Right lung (tissue), 5 donors: Measurements from ENCODE around the gene TNFRSF9. TPM values are rescaled to one million over a fixed set of nuclear protein-coding genes. Genes with fewer than 3 reads are reported as not detected.

Experiments
- DNase-seq, 2 donors: peaks; one replicate each; pipeline ENCODE4 v3.0.0-alpha.2; 2013
- polyA plus RNA-seq, 5 donors: library from polyadenylated mRNA; unstranded; fragments of 120-200 nt; gene quantifications; one replicate each; pipeline versions ENCODE4 v1.2.1 to v1.2.3, GENCODE V29; 2013; ENCODE audit warnings: inconsistent platforms in 1 of 5, low replicate concordance in 1 of 5; ENCODE audit not compliant: insufficient read length in 5 of 5, insufficient read depth in 1 of 5

TNFRSF9 gene
- polyA plus RNA-seq, 5 donors: 0.09 to 0.25 (median 0.14) TPM

DNA sequence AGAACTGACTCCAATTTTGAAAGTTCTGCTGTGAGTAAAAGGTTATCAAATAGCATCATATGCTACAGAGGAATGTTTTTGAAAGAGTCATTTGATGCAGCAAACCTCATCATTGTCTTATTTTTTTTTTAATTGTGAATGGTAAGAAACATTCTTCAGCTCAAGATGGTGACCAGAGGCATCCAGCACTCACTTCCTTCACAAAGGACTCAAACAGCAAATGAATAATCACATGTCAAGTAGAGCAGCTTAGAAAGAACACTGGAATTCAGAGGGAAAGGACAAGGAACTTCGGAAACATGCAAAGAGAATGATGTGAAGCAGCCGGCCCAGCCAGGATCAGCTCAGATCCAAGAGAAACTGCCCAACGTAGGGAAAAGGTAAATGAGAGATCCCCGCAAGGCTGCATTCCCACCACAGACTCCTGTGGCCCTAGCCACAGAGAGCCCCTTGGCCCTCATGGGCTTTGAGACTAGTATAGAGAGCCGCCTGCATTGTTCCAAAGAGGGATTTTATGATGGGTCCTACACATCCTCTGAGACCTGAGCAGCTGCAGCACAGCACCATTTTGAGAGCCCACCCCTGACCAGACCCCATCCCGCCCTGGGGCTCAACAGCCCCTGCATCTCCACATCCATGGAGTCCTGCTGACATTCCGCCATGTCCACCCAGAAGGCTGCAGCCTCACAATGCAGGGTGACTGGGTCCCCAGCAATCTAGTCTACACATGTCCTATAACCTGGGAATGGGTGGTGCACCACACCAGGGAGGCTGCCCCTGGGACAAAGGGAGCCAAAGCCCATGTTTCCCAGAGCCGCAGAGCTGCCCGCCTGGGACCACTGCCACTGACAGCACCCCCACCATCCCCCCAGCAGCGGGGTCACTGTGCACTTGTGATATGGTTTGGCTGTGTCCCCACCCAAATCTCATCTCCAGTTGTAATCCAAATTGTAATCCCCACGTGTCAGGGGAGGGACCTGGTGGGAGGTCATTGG, 66.5 kb downstream of the TNFRSF9 start:
- no peak for DNase-seq

DNA sequence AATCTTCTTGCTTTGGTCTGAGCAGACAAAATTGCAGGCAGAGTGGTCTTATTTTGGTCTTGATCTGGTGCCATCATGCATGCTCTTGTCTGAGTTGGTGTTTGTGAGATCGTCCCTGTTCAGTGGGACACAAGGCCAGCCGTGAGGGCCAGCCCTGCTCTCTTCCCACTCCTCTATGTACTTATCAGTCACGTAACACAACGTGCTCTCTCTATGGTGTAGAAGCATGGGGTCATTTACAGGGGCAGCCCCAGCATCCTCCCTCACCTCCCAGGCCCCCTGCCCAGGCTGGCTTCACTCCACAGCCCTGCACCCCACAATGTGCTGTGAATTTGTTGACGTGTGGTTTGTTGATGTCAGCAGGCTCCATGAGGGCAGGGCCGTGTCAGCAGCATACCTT, 69.5 kb downstream of the TNFRSF9 start:
- DNase-seq: no peak

DNA sequence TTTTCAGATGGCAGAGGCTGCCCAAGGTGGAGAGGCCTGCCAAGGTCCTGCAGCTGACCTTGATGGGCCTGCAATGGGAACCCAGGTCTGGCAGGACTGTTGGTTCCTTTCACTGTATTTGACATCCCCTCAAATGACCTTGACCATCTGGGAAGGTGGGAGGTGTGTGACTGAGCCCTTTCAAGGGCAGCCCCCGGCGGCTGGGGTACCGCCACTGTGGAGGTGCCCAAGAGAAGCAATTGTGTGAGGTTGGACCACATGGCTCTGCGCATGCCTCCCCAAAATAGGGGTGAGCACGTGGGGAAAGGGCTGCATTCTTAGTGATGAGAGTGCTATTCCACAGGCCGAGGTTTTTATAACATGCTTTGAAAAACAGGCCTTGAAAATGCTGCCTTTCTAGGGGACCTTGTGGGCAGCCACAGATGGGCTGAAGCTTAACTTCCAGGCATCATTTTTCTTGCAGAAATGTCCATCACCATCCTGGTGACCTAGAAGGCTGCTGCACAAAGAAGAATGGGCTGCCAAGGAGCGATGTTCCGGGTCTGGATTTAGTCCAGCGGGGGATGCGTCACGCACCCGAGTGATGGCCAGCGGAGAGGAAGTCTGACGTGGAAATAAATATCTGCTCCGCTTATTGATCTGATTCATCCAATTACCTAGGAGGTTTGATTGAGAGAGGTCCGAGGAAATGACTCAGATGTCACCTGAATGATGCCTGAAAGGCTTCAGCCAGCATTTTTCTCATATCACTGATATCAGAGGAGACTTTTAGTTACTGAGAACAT, 71.3 kb downstream of the TNFRSF9 start:
- no peak for DNase-seq

DNA sequence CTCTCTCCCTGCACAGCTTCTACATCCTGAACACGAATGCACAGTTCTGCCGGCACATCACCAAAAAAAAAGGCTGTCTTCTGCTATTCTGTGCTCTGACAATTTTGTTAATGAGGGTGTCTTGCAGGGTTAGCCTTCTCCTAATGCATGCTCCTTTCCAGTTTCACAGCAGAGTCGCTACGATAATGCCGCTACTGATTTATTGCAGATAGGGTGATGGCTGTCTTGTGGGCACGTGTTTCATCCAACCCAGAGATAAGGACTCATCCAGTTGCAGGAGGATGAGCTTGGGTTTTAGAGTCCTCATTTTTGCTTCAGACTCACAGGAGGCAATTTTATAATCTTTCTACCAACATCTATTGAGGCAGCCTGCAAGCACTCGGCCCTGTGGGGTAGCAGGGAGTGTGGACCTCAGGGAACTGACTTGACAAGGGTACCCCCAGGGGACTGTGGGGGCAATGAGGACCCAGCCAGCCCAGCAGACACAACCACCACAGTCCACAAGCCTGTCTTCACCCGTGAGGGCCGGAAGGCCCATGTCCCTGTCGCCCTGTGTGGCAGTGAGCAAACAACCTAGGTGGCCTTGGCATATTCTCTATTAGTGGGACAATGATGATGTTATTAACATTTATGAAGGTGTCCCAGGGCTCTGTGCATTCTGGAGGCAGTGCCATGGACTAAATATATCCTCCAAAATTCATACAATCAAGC, 72.4 kb downstream of the TNFRSF9 start:
- DNase-seq: no peak

DNA sequence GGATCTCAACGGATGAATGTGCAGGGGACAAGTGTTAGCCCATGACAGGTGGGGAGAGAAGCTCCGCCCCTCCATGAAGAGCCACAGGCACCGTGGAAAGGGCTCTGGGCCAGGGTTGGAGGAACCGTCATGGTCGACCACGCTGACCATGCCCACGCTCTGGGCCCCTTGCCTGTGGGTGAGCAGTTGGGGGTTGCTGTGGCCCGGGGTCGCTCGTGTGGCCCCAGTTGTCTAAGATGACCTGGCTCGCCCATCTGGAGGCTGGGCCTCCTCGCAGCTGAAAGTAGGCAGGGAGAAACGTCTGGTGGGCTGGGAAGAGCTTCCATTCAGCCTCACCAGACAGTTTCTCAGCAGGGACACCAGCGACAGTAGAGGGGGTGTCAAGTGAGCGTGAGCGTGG, 74.7 kb downstream of the TNFRSF9 start:
- DNase-seq: no peak

Other genes starting within 250 kb of the TNFRSF9 start
- gene VAMP3, start 169.5 kb downstream of the TNFRSF9 start, polyA plus RNA-seq: 100 to 1,000 TPM; 105 to 142 (median 122) TPM
- gene PER3, start 156.5 kb downstream of the TNFRSF9 start, polyA plus RNA-seq: 10 to 100 TPM in 4 of 5 donors, 1 to 10 TPM in 1; 7.8 to 16.1 (median 10.1) TPM
- under 1 TPM in 2 of 5 donors, not detected in 3; 0.10 to 0.27 TPM for gene UTS2, start 87.8 kb downstream of the TNFRSF9 start, polyA plus RNA-seq
- 100 to 1,000 TPM; 270 to 347 (median 299) TPM for gene PARK7, start 20.9 kb upstream of the TNFRSF9 start, polyA plus RNA-seq
- gene ERRFI1, start 85.5 kb upstream of the TNFRSF9 start, polyA plus RNA-seq: 10 to 100 TPM; 52.0 to 95.3 (median 81.3) TPM